Loucy (cell line): ENCODE measurements around the gene KSR2.

Experiments
- H2AFZ ChIP-seq: fragments of 200-600 bp; sonication (generic); 2 replicates; pipeline ENCODE4 v1.6.0; 2016; ENCODE audit warnings: antibody characterized with exemption, mild to moderate bottlenecking, low read length, moderate library complexity
- H3F3A ChIP-seq: fragments of 200-600 bp; 2 replicates; pipeline ENCODE4 v1.6.0; 2016; ENCODE audit warnings: antibody characterized with exemption, low read depth, mild to moderate bottlenecking
- H3K27me3 ChIP-seq: fragments of 200-600 bp; sonication (generic); 2 replicates; pipeline ENCODE4 v1.6.1; 2014; ENCODE audit warnings: low read length, mild to moderate bottlenecking; ENCODE audit not compliant: insufficient read depth, poor library complexity, severe bottlenecking
- H3K36me3 ChIP-seq: fragments of 200-600 bp; sonication (generic); 2 replicates; pipeline ENCODE4 v1.6.1; 2016; ENCODE audit warnings: low read length; ENCODE audit not compliant: insufficient read depth
- H3K4me1 ChIP-seq: fragments of 200-600 bp; sonication (generic); 2 replicates; pipeline ENCODE4 v1.5.1; 2014; ENCODE audit warnings: low read length, mild to moderate bottlenecking; ENCODE audit not compliant: insufficient read depth, poor library complexity, severe bottlenecking
- H3K4me2 ChIP-seq: fragments of 200-600 bp; sonication (generic); 2 replicates; pipeline ENCODE4 v1.6.0; 2014; ENCODE audit warnings: antibody characterized with exemption, low read length, low read depth, mild to moderate bottlenecking; ENCODE audit not compliant: poor library complexity, severe bottlenecking
- H3K4me3 ChIP-seq: fragments of 200-600 bp; sonication (generic); 2 replicates; pipeline ENCODE4 v1.5.1; 2014; ENCODE audit warnings: low read length, mild to moderate bottlenecking, mixed read lengths; ENCODE audit not compliant: poor library complexity, severe bottlenecking
- H3K79me2 ChIP-seq: fragments of 200-600 bp; sonication (generic); 2 replicates; pipeline ENCODE4 v1.6.1; 2014; ENCODE audit warnings: low read length; ENCODE audit not compliant: insufficient read depth
- H3K9ac ChIP-seq: fragments of 200-600 bp; sonication (generic); 2 replicates; pipeline ENCODE4 v1.6.0; 2014; ENCODE audit warnings: mild to moderate bottlenecking, low read depth, low read length, moderate library complexity; ENCODE audit not compliant: poor library complexity, severe bottlenecking
- H3K9me2 ChIP-seq: fragments of 200-600 bp; sonication (generic); replicated peaks from 2 replicates; pipeline ENCODE4 v1.6.1; 2016; ENCODE audit warnings: low read depth, low read length, mixed read lengths
- H3K9me3 ChIP-seq: fragments of 200-600 bp; sonication (generic); 2 replicates; pipeline ENCODE4 v1.6.1; 2014; ENCODE audit warnings: mild to moderate bottlenecking, antibody characterized with exemption, low read length, low read depth; ENCODE audit not compliant: insufficient read depth
- H4K20me1 ChIP-seq: fragments of 200-600 bp; sonication (generic); 2 replicates; pipeline ENCODE4 v1.6.0; 2014; ENCODE audit warnings: antibody characterized with exemption, low read length, mild to moderate bottlenecking; ENCODE audit not compliant: insufficient read depth, poor library complexity, severe bottlenecking
- EZH2phosphoT487 ChIP-seq: fragments of 200-600 bp; IDR thresholded peaks from 2 replicates; pipeline ENCODE4 v1.6.1; 2018; ENCODE audit warnings: antibody characterized with exemption, mild to moderate bottlenecking, moderate library complexity, borderline replicate concordance
- TF ChIP-seq, protein P1 (sequence below): fragments of 200-600 bp; sonication (generic); conservative IDR thresholded peaks from 2 replicates; pipeline ENCODE4 v1.5.1; 2014; ENCODE audit warnings: mild to moderate bottlenecking, antibody characterized with exemption, low read length

Gene KSR2

DNA sequence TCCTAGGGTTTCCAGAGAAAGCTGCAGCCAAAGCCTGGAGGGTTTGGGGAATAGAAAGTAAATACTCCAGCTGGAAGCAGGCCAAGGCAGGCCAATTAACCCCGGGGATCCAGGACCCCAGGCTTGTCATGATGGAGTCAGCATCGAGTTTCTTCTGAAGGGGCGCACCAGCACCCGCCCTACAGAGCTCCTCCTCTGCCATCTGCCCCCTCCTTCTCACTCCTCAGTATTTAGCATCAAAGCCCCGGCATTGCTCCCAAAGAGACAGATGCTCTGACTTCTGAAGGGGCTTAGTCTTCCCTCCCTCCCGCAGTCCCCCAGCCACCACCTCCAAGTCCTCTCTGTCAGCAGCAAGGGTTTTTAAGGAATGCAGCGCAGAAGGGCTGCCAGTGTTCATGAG is 322.3 kb downstream of the KSR2 start:
- H3K4me3 ChIP-seq = no peak overlapping the region
- no peaks in the 10 kb centered on the region for H3K27me3 ChIP-seq
- no peaks in the 10 kb centered on the region for H3K9me2 ChIP-seq
- H3K79me2 ChIP-seq = no peaks in the 10 kb centered on the region
- no peaks in the 10 kb centered on the region for H3K4me1 ChIP-seq
- no peaks in the 10 kb centered on the region for H3K9me3 ChIP-seq
- no peaks in the 10 kb centered on the region for H3F3A ChIP-seq
- no peak overlapping the region for H2AFZ ChIP-seq
- no peak overlapping the region for H3K9ac ChIP-seq
- no peak for TF ChIP-seq EZH2phosphoT487
- TF ChIP-seq, protein P1, sequence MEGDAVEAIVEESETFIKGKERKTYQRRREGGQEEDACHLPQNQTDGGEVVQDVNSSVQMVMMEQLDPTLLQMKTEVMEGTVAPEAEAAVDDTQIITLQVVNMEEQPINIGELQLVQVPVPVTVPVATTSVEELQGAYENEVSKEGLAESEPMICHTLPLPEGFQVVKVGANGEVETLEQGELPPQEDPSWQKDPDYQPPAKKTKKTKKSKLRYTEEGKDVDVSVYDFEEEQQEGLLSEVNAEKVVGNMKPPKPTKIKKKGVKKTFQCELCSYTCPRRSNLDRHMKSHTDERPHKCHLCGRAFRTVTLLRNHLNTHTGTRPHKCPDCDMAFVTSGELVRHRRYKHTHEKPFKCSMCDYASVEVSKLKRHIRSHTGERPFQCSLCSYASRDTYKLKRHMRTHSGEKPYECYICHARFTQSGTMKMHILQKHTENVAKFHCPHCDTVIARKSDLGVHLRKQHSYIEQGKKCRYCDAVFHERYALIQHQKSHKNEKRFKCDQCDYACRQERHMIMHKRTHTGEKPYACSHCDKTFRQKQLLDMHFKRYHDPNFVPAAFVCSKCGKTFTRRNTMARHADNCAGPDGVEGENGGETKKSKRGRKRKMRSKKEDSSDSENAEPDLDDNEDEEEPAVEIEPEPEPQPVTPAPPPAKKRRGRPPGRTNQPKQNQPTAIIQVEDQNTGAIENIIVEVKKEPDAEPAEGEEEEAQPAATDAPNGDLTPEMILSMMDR = no peak
- H4K20me1 ChIP-seq = no peaks in the 10 kb centered on the region
- no peaks in the 10 kb centered on the region for H3K36me3 ChIP-seq
- no peak overlapping the region for H3K4me2 ChIP-seq

DNA sequence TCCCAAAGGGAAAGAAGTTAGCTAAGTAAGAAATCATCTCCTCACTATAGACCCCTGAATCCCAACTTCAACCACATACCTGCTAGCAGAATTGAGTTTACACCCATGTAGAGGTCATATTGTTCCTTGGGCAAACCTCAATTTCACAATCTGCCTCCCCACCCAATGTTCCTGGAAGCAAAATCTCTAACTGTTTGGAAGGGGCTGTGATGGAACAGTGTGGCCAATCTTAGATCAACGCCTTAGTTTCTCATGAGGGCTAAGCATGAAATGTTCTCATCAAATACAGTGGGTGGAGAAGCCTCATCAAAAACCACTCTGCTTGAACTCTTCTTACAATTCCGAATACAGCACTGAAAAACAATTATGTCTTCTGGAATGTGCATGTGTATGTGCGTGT is 323.3 kb downstream of the KSR2 start:
- Histone ChIP-seq H2AFZ (no peak overlapping the region), H3K9me3 (no peaks in the 10 kb centered on the region), H3K4me2 (no peak overlapping the region), H3K9me2 (no peaks in the 10 kb centered on the region), H3K4me3 (no peak overlapping the region), H3K36me3 (no peaks in the 10 kb centered on the region), H3K9ac (no peak overlapping the region), H3K27me3 (no peaks in the 10 kb centered on the region), H3K79me2 (no peaks in the 10 kb centered on the region), H3F3A (no peaks in the 10 kb centered on the region), H3K4me1 (no peaks in the 10 kb centered on the region), H4K20me1 (no peaks in the 10 kb centered on the region)
- TF ChIP-seq EZH2phosphoT487 = no peak
- TF ChIP-seq, protein P1 = no peak

DNA sequence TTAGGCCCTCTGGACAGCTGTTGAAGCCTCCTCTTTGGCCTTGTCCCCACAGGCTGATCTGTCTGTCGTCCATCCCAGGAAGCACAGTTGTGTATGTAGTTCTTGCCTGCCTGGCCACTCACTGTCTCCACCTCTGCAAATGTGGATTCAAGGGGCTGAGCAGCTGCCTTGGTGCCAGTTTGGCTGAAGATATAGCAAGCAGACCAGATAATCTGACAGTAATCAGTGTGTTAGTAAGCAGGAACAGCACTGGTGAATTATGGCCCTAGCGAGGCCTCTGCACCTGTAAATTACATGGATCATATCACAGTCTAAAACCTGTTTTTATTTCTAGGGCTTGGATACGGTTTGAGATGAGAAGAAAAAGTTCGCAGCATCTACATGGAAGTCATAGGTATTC is 324.8 kb downstream of the KSR2 start:
- Histone ChIP-seq H3K36me3 (no peaks in the 10 kb centered on the region), H3K9me3 (no peaks in the 10 kb centered on the region), H2AFZ (no peak overlapping the region), H3K9ac (no peak overlapping the region), H3K79me2 (no peaks in the 10 kb centered on the region), H4K20me1 (no peaks in the 10 kb centered on the region), H3K27me3 (no peaks in the 10 kb centered on the region), H3K4me1 (no peaks in the 10 kb centered on the region), H3F3A (no peaks in the 10 kb centered on the region), H3K4me2 (no peak overlapping the region), H3K9me2 (no peaks in the 10 kb centered on the region), H3K4me3 (no peak overlapping the region)
- no peak for TF ChIP-seq EZH2phosphoT487
- TF ChIP-seq, protein P1 = no peak
